ENCODE measurements around the gene ARSG.

Gene ARSG

DNA sequence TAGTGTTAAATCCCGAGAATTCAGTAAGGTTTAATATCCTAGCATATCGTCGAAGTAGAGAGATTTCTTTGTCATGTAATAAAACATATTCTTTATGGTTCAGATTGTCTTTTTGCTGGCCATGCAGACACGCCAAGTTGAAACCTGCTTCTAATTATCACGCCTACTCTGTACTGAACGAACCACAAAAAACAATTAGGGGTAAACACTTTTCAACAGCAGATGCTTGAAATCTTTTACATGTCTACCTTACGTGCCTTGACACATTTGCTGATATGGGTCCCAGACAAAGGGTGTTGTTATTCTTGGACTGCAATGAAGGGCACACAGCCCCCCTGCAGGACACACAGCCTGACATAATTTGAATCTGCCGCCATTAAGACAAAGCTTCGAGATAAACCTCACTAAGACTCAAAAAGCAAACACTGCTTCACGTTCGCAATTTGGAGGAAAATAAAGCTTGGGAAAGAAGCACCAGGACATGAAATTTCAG lies 152.7 kb downstream of the ARSG start:
- Mint-ChIP-seq H3K27ac (no peak overlapping the region), H3K36me3 (ENCODE audit: low read depth) (peaks cover 4% of the 10 kb centered on the region), H3K27me3 (ENCODE audit: low read depth, poor library complexity) (peaks cover 11% of the 10 kb centered on the region), H3K4me3 (no peak overlapping the region), H3K4me1 (peaks cover 27% of the 10 kb centered on the region), H3K9me3 (no peaks in the 10 kb centered on the region)
- TF ChIP-seq, protein P1, sequence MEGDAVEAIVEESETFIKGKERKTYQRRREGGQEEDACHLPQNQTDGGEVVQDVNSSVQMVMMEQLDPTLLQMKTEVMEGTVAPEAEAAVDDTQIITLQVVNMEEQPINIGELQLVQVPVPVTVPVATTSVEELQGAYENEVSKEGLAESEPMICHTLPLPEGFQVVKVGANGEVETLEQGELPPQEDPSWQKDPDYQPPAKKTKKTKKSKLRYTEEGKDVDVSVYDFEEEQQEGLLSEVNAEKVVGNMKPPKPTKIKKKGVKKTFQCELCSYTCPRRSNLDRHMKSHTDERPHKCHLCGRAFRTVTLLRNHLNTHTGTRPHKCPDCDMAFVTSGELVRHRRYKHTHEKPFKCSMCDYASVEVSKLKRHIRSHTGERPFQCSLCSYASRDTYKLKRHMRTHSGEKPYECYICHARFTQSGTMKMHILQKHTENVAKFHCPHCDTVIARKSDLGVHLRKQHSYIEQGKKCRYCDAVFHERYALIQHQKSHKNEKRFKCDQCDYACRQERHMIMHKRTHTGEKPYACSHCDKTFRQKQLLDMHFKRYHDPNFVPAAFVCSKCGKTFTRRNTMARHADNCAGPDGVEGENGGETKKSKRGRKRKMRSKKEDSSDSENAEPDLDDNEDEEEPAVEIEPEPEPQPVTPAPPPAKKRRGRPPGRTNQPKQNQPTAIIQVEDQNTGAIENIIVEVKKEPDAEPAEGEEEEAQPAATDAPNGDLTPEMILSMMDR (IDR thresholded peaks at IDR 0.05): no peak
- no peak for DNase-seq

DNA sequence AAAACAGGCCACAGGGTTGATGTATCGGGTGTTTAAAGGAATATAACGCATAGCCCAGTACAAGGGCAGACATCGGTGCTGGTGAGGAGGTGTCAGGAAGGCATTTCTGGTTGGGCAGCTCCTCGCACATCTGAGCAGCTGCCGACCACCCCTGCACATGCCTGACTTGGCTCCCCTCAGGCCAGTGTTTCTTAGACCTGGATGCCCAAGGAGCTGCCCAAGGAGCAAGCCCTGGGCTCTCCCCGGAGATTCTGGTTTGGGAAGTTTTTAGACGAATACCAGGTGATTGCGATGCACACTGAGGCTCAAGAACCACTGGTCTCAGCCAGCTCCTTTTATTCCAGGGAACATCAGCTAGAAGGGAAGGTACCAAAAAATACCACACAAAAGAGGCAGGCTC lies 154.4 kb downstream of the ARSG start:
- H3K9me3 Mint-ChIP-seq: no peaks in the 10 kb centered on the region
- H3K4me1 Mint-ChIP-seq: peaks cover 26% of the 10 kb centered on the region
- H3K4me3 Mint-ChIP-seq: no peak overlapping the region
- no peak for DNase-seq
- H3K27ac Mint-ChIP-seq: peak overlapping the region; percentile 3
- TF ChIP-seq, protein P1 (IDR thresholded peaks at IDR 0.05): no peak
- peaks cover 11% of the 10 kb centered on the region for H3K27me3 Mint-ChIP-seq (ENCODE audit: low read depth, poor library complexity)
- peaks cover 19% of the 10 kb centered on the region for H3K36me3 Mint-ChIP-seq (ENCODE audit: low read depth)

DNA sequence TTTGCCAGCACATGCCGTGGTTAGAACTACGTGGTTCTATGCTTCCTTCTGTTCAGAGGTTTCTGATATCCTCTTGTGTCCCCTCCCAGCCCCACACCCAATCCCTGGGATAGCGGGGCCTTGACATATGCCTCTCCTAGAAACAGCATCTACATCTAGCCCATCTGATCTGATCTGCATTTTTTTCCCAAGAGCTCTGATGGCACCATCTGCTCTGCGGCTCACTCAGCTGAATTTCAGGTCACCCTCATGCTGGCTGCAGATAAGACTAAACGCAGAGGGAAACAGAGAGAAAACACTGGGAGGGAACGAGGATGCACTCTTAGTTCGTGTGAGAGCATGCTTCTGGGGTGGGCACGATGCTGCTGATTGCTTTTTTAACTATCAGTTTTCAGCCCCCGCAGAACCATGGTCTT lies 155.3 kb downstream of the ARSG start:
- Mint-ChIP-seq H3K9me3 (no peaks in the 10 kb centered on the region), H3K36me3 (ENCODE audit: low read depth) (peaks cover 20% of the 10 kb centered on the region), H3K4me1 (peaks cover 22% of the 10 kb centered on the region), H3K4me3 (no peak overlapping the region), H3K27me3 (ENCODE audit: low read depth, poor library complexity) (peaks cover 11% of the 10 kb centered on the region), H3K27ac (no peak overlapping the region)
- TF ChIP-seq, protein P1 (IDR thresholded peaks at IDR 0.05): no peak
- no peak for DNase-seq

DNA sequence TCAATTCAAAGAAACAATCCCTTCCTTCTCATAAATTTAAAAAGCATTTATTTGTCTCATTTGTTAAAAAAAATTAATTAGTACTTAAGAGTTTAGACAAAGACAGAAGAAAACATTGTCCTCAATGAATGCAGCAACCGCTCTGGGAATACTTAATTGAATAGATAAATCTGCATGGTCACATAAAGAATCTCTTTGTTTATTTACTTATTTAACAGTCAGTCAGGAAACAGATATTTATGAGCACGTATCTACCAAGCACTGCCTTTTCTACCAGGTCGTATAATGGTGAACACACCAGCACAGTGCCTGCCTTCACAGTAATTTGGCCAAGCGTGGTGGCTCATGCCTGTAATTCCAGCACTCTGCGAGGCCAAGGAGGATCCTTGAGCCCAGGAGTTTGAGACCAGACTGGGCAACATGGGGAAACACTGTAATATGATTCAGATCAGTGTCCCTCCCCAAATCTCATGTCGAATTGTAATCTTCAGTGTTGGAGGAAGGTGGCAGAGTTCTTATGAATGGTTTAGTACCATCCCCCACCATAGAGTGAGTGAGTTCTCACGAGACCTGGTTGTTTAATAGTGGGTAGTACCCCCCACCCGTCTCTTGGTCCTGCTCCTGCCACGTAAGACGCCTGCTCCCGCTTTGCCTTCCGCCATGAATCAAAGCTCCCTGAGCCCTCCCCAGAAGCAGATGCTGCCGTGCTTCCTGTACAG lies 157.9 kb downstream of the ARSG start:
- Mint-ChIP-seq H3K27ac (peak overlapping the region; percentile 84), H3K4me3 (no peak overlapping the region), H3K36me3 (ENCODE audit: low read depth) (peaks cover 20% of the 10 kb centered on the region), H3K27me3 (ENCODE audit: low read depth, poor library complexity) (peaks cover 11% of the 10 kb centered on the region), H3K9me3 (no peaks in the 10 kb centered on the region), H3K4me1 (peaks cover 34% of the 10 kb centered on the region)
- TF ChIP-seq, protein P1 (IDR thresholded peaks at IDR 0.05): no peak
- DNase-seq: no peak

DNA sequence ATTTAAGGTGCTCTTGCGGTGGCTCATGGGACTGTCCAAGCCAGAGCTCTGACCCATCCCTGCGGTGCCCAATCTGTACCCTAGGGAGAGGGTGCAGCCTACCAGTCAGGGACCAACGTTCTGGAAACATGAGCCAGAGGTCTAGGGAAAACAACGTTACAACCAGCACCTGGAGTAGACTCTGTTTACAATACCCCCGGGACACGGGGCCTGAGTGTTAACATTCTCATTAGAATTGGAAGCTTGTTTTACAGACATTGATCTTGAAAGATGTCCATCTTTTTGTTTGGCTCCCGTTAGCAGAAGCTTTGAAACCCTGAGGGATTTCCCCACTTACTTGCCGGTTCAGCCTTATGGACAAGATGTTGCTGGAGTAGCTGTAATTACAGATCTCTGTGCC lies 159.1 kb downstream of the ARSG start:
- TF ChIP-seq, protein P1 (IDR thresholded peaks at IDR 0.05): no peak
- no peak for DNase-seq
- Mint-ChIP-seq H3K27ac (no peak overlapping the region), H3K9me3 (no peaks in the 10 kb centered on the region), H3K4me1 (peaks cover 42% of the 10 kb centered on the region), H3K27me3 (ENCODE audit: low read depth, poor library complexity) (peaks cover 5% of the 10 kb centered on the region), H3K36me3 (ENCODE audit: low read depth) (peaks cover 20% of the 10 kb centered on the region), H3K4me3 (no peak overlapping the region)

DNA sequence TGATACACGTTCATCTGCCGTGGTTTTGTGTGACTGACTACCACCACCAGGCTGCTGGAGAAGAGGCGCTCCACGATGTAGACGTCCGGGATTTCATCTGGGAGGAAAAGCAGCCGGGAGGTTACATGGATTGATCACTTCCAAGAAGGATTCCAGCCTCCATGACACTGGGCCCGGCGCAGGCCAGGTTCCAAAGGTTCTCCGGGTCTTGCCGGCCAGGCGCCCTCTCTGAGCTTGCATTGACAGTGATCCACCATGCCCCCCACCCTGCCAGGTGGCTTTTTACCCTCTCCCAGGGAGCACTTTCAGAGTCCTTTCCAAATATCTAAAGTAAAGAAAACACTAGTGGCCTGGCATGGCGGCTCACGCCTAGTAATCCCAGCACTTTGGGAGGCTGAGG lies 159.5 kb downstream of the ARSG start:
- peaks cover 43% of the 10 kb centered on the region for H3K4me1 Mint-ChIP-seq
- H3K9me3 Mint-ChIP-seq: no peaks in the 10 kb centered on the region
- no peak overlapping the region for H3K27ac Mint-ChIP-seq
- H3K27me3 Mint-ChIP-seq (ENCODE audit: low read depth, poor library complexity): peaks cover 5% of the 10 kb centered on the region
- TF ChIP-seq, protein P1 (IDR thresholded peaks at IDR 0.05): no peak
- no peak overlapping the region for H3K4me3 Mint-ChIP-seq
- peaks cover 20% of the 10 kb centered on the region for H3K36me3 Mint-ChIP-seq (ENCODE audit: low read depth)
- no peak for DNase-seq

Data from nephron progenitor cell (in vitro differentiated cells).